GM18505 (cell line): ENCODE data around the gene CRYZ.
"Not testable (repeated sequence)": the region's sequence is repeated elsewhere in the genome, so short reads cannot be mapped to it uniquely, and the experiment has no call there.

Experiments
- ATAC-seq: cut with Tn5 transposase; IDR thresholded peaks from one replicate; pipeline ENCODE4 v1.9.1; 2021; ENCODE audit not compliant: unreplicated experiment
- POLR2A ChIP-seq: IDR thresholded peaks from 4 replicates; pipeline ENCODE4 v1.6.1; 2011; ENCODE audit warnings: borderline replicate concordance; ENCODE audit not compliant: insufficient read depth, insufficient read length; ENCODE audit errors: extremely low read depth

CRYZ gene, protein sequence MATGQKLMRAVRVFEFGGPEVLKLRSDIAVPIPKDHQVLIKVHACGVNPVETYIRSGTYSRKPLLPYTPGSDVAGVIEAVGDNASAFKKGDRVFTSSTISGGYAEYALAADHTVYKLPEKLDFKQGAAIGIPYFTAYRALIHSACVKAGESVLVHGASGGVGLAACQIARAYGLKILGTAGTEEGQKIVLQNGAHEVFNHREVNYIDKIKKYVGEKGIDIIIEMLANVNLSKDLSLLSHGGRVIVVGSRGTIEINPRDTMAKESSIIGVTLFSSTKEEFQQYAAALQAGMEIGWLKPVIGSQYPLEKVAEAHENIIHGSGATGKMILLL

GRCh38 chr1:74732960-74733603 lies at the start of gene CRYZ, which contains the start of gene TYW3:
Gene CRYZ (minus strand): TSS chr1:74733050. CDS start chr1:74724821, 8,229 bp downstream.
Gene TYW3 (plus strand): TSS chr1:74733152. CDS start chr1:74733245, 93 bp downstream.
- peak; percentile 78 for TF ChIP-seq POLR2A
- peak; percentile 80 for ATAC-seq

- no peak for TF ChIP-seq POLR2A
- ATAC-seq = no peak
Measured at GRCh38 chr1:74780594-74780993, 47.7 kb upstream of the CRYZ start.

- no peak for TF ChIP-seq POLR2A
- no peak for ATAC-seq
Measured at GRCh38 chr1:74779750-74780149, 46.9 kb upstream of the CRYZ start.

- no peak for TF ChIP-seq POLR2A
- ATAC-seq = no peak
Measured at GRCh38 chr1:74777525-74777924, 44.7 kb upstream of the CRYZ start.

GRCh38 chr1:74775735-74776134 lies 42.9 kb upstream of the CRYZ start:
- no peak for TF ChIP-seq POLR2A
- ATAC-seq = no peak

- ATAC-seq = no peak
- TF ChIP-seq POLR2A = no peak
Measured at GRCh38 chr1:74773582-74773981, 40.7 kb upstream of the CRYZ start.

GRCh38 chr1:74772945-74773344 lies 40.1 kb upstream of the CRYZ start:
- no peak for ATAC-seq

GRCh38 chr1:74771913-74772515 lies 39.2 kb upstream of the CRYZ start:
- no peak for TF ChIP-seq POLR2A
- peak; percentile 69 for ATAC-seq

More at GRCh38 chr1:74772945-74773344, 40.1 kb upstream of the CRYZ start:
- no peak for TF ChIP-seq POLR2A

GRCh38 chr1:74767490-74767889 lies 34.6 kb upstream of the CRYZ start:
- no peak for TF ChIP-seq POLR2A
- ATAC-seq = no peak

GRCh38 chr1:74766579-74766978 lies 33.7 kb upstream of the CRYZ start:
- TF ChIP-seq POLR2A = no peak
- no peak for ATAC-seq

GRCh38 chr1:74763807-74764206 lies 31.0 kb upstream of the CRYZ start:
- ATAC-seq = no peak
- TF ChIP-seq POLR2A = no peak

DNA sequence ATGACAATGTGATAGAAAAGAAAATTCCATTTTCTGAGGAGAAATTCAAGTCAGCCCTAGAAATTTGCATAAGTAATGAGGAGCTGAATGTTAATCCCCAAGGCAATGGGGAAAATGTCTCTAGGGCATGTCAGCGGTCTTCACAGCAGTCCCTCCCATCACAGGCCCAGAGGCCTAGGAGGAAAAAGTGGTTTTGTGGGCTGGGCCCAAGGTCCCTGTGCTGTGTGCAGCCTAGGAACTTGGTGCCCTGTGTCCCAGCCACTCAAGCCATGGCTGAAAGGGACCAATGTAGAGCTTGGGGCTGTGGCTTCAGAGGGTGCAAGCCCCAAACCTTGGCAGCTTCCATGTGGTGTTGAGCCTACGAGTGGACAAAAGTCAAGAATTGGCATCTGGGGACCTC lies 23.8 kb upstream of the CRYZ start:
- ATAC-seq = not testable (repeated sequence)

GRCh38 chr1:74755475-74755874 lies 22.6 kb upstream of the CRYZ start:
- no peak for TF ChIP-seq POLR2A
- ATAC-seq = no peak

GRCh38 chr1:74753104-74753503 lies 20.3 kb upstream of the CRYZ start:
- ATAC-seq = no peak
- no peak for TF ChIP-seq POLR2A

DNA sequence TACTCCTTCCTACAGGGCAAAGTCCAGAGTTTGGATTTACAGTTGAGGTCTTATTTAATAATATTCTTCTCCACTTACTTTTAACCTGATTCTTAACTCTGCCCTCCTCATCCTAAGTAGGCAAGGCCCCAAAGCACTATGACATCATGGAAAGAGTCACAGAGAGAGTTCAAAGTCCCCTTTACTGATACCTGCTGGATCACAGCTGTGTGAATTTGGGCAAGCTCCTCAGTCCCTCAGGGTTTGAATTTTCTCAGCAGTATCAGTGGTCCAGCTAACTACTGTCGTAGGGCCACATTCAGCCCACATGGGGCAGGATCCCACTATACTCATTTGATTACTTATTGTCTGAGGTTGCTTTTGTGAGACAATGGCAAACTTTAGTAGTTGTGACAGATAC lies 16.1 kb upstream of the CRYZ start:
- TF ChIP-seq POLR2A = no peak
- peak; percentile 73 for ATAC-seq

GRCh38 chr1:74745247-74745646 lies 12.4 kb upstream of the CRYZ start:
- not testable (repeated sequence) for ATAC-seq

GRCh38 chr1:74740307-74740980 lies 7.6 kb upstream of the CRYZ start:
- not testable (repeated sequence) for ATAC-seq
